ENCODE measurements around the gene TLE5. TPM values are rescaled to one million over a fixed set of nuclear protein-coding genes. Genes with fewer than 3 reads are reported as not detected.

Gene TLE5
- total RNA-seq, 4 donors from 2014 or later, result 502 to 905 (median 558) TPM

- H3K9me3 ChIP-seq, result no peaks in the 10 kb centered on the region
- no peak for ATAC-seq
- 75 to 90% methylated on average over 2 to 4 of the region's 29 CpGs for WGBS, 2 donors (ENCODE audit: low coverage in 1 of 2)
- no peaks in the 10 kb centered on the region for H3K36me3 ChIP-seq
- H3K4me1 ChIP-seq, result peaks cover 5 to 99% (median 64%) of the 10 kb centered on the region in 3 donors
- H3K27me3 ChIP-seq, result no peaks in the 10 kb centered on the region
- peak overlapping the region; percentile 61 to 87 (median 84) for H3K27ac ChIP-seq
- H3K4me3 ChIP-seq, result peak overlapping the region in 1 of 2 donors; percentile 99
- no peak for TF ChIP-seq EP300 (IDR thresholded peaks at IDR 0.05)
- TF ChIP-seq, protein P1, sequence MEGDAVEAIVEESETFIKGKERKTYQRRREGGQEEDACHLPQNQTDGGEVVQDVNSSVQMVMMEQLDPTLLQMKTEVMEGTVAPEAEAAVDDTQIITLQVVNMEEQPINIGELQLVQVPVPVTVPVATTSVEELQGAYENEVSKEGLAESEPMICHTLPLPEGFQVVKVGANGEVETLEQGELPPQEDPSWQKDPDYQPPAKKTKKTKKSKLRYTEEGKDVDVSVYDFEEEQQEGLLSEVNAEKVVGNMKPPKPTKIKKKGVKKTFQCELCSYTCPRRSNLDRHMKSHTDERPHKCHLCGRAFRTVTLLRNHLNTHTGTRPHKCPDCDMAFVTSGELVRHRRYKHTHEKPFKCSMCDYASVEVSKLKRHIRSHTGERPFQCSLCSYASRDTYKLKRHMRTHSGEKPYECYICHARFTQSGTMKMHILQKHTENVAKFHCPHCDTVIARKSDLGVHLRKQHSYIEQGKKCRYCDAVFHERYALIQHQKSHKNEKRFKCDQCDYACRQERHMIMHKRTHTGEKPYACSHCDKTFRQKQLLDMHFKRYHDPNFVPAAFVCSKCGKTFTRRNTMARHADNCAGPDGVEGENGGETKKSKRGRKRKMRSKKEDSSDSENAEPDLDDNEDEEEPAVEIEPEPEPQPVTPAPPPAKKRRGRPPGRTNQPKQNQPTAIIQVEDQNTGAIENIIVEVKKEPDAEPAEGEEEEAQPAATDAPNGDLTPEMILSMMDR (IDR thresholded peaks at IDR 0.05), result no peak
- no peak for TF ChIP-seq POLR2A (IDR thresholded peaks at IDR 0.05)
- TF ChIP-seq POLR2AphosphoS5 (IDR thresholded peaks at IDR 0.05), result no peak
Measured at GRCh38 chr19:3099347-3100145, 37.3 kb upstream of the TLE5 start.

- 8% methylated on average over 10 of the region's 40 CpGs; no CpG with 5 or more reads in 1 of the 2 donors for WGBS, 2 donors (ENCODE audit: low coverage in 1 of 2)
Measured at GRCh38 chr19:3098515-3099346, 36.4 kb upstream of the TLE5 start.

DNA sequence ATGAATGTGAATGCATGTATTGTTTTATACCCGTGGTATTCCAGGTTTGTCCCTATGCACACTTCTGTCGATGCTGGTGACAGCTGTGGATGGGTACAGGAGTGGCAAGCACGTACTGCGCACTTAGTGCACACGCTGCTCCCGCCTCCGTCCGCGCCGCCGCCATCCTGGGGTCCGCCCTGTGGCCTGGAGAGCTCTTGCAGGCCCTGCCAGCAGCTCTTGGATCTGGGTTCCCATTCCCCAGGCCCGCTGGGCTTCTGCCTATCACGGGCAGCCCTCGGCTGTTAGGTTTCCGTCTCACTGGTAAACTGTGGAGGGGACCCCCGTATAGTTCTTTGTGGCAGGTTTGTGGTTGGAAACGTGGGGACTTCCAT lies 35.8 kb upstream of the TLE5 start:
- peaks cover 5 to 90% (median 52%) of the 10 kb centered on the region in 3 donors for H3K4me1 ChIP-seq
- H3K27me3 ChIP-seq, result no peaks in the 10 kb centered on the region
- H3K9me3 ChIP-seq, result no peaks in the 10 kb centered on the region
- TF ChIP-seq EP300 (IDR thresholded peaks at IDR 0.05) (no peak), POLR2A (IDR thresholded peaks at IDR 0.05) (no peak), POLR2AphosphoS5 (IDR thresholded peaks at IDR 0.05) (no peak)
- TF ChIP-seq, protein P1 (IDR thresholded peaks at IDR 0.05), result peak in 1 of 4 experiments; percentile 9
- no peak for ATAC-seq
- no peaks in the 10 kb centered on the region for H3K36me3 ChIP-seq
- H3K27ac ChIP-seq, result peak overlapping the region; percentile 61 to 87 (median 84)
- 20% methylated on average over 1 of the region's 18 CpGs; no CpG with 5 or more reads in 1 of the 2 donors for WGBS, 2 donors (ENCODE audit: low coverage in 1 of 2)
- H3K4me3 ChIP-seq, result peak overlapping the region; percentile 20 to 99

More at GRCh38 chr19:3098515-3099346, 36.4 kb upstream of the TLE5 start:
- Histone ChIP-seq H3K9me3 (no peaks in the 10 kb centered on the region), H3K4me3 (peak overlapping the region; percentile 20 to 99), H3K27me3 (no peaks in the 10 kb centered on the region), H3K36me3 (no peaks in the 10 kb centered on the region), H3K4me1 (peaks cover 5 to 93% (median 55%) of the 10 kb centered on the region in 3 donors), H3K27ac (peak overlapping the region; percentile 61 to 87 (median 84))
- ATAC-seq, result peak; percentile 32
- no peak for TF ChIP-seq POLR2A (IDR thresholded peaks at IDR 0.05)

DNA sequence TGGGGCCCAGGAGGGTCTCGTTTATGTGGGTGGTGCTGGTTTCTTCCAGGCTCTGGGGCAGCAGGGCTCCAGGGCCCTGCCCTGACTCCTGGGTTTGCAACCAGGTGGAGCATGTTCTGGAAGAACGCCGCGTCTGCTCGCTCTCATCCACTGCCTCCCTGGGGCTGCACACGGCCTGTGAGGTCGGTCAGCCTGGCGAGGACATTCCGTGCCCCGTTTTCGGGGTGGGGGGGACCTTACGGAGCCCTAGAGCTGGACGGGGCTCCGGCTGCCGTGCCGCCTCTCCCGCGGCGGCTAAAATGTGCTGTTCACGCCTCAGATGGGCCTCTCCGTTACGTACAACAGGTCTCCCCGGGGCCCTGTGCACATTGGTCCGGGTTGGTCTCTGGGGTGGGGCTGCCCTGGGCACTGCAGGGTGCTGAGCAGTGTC lies 35.2 kb upstream of the TLE5 start:
- Histone ChIP-seq H3K4me3 (peak overlapping the region in 1 of 2 donors; percentile 99), H3K4me1 (peaks cover 5 to 83% (median 52%) of the 10 kb centered on the region in 3 donors), H3K9me3 (no peaks in the 10 kb centered on the region), H3K36me3 (no peaks in the 10 kb centered on the region), H3K27ac (peak overlapping the region; percentile 22 to 87 (median 84)), H3K27me3 (no peaks in the 10 kb centered on the region)
- TF ChIP-seq EP300 (IDR thresholded peaks at IDR 0.05) (no peak), POLR2A (IDR thresholded peaks at IDR 0.05) (no peak), POLR2AphosphoS5 (IDR thresholded peaks at IDR 0.05) (no peak)
- TF ChIP-seq, protein P1 (IDR thresholded peaks at IDR 0.05), result no peak
- ATAC-seq, result no peak
- WGBS, 2 donors (ENCODE audit: low coverage in 1 of 2), result no CpG with 5 or more reads among the region's 24 CpGs

GRCh38 chr19:3096902-3097326 lies 34.6 kb upstream of the TLE5 start:
- H3K27ac ChIP-seq, result peak overlapping the region in 3 of 4 donors; percentile 84 to 87 (median 84)
- WGBS, 2 donors (ENCODE audit: low coverage in 1 of 2), result 40% methylated on average over 1 of the region's 11 CpGs; no CpG with 5 or more reads in 1 of the 2 donors
- H3K27me3 ChIP-seq, result no peaks in the 10 kb centered on the region
- peaks cover 5 to 78% (median 52%) of the 10 kb centered on the region in 3 donors for H3K4me1 ChIP-seq
- peak overlapping the region in 1 of 2 donors; percentile 99 for H3K4me3 ChIP-seq
- no peak for ATAC-seq
- H3K36me3 ChIP-seq, result no peaks in the 10 kb centered on the region
- TF ChIP-seq, protein P1 (IDR thresholded peaks at IDR 0.05), result no peak
- TF ChIP-seq EP300 (IDR thresholded peaks at IDR 0.05) (no peak), POLR2AphosphoS5 (IDR thresholded peaks at IDR 0.05) (no peak), POLR2A (IDR thresholded peaks at IDR 0.05) (no peak)
- H3K9me3 ChIP-seq, result no peaks in the 10 kb centered on the region

Measured in gastroesophageal sphincter (tissue), 4 donors.